BJ (cell line): Measurements from ENCODE around the gene SDHA. TPM values are rescaled to one million over a fixed set of nuclear protein-coding genes. Genes with fewer than 3 reads are reported as not detected.
"Not testable (repeated sequence)": the region's sequence is repeated elsewhere in the genome, so short reads cannot be mapped to it uniquely, and the experiment has no call there.

ENCODE experiments used
- CTCF ChIA-PET: fragments of 350-600 bp; formaldehyde crosslinking; extraction: SDS; loops from one replicate; lab custom pipeline; 2021; ENCODE audit warnings: antibody characterized with exemption, inconsistent platforms; lab: Yijun Ruan, JAX
- POLR2A ChIA-PET: fragments of 300-600 bp; sonication (Branson Sonifier 250); formaldehyde crosslinking; extraction: SDS; loops from one replicate; lab custom pipeline; 2021; ENCODE audit warnings: antibody characterized with exemption; lab: Charles Lee
- DNase-seq: peaks from one replicate; pipeline ENCODE4 v3.0.0-alpha.2; 2011; ENCODE audit warnings: low read depth
- H3K27me3 ChIP-seq: 2 replicates; pipeline ENCODE4 v1.6.0; 2011; ENCODE audit warnings: low read length; ENCODE audit not compliant: control insufficient read depth, insufficient read depth
- H3K36me3 ChIP-seq: 2 replicates; pipeline ENCODE4 v1.5.1; 2011; ENCODE audit warnings: low read length; ENCODE audit not compliant: control insufficient read depth, insufficient read depth
- H3K4me3 ChIP-seq: 2 replicates; pipeline ENCODE4 v1.5.1; 2011; ENCODE audit warnings: low read depth, mild to moderate bottlenecking, control low read depth, low read length
- polyA plus RNA-seq: library from polyadenylated mRNA; depleted of rRNA; stranded (reverse); fragments of >200 nt; gene quantifications from 2 replicates; pipeline ENCODE4 v1.2.3, GENCODE V29; 2011
- TF ChIP-seq, protein P1 (sequence below): IDR thresholded peaks from 2 replicates; pipeline ENCODE4 v1.5.1; 2011; ENCODE audit warnings: low read depth, mild to moderate bottlenecking, control low read depth, inconsistent platforms, low read length, moderate library complexity; ENCODE audit not compliant: insufficient read depth

The SDHA gene
- polyA plus RNA-seq, 1 experiment, result 112 TPM

DNA sequence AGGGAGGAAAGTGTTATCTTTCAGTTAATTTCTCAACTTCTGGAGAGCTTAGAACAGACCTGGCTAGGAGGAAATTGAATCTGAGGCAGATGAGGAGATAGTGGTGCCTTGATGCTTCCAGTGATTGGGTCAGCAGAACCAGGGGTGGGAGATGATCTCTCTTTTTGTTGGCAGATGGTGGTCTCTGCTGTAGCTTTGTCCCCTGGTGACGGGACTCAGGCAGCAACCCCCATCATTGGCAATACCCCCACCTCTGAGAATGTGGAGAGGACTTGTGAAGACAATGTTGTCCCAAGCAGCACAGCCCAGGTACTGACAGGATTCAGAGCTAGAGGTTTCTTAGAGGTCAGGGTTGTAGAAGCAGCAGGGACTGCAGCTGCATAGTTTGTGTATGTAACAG lies 49.6 kb downstream of the SDHA start:
- Histone ChIP-seq H3K4me3 (no peak overlapping the region), H3K27me3 (no peaks in the 10 kb centered on the region), H3K36me3 (peaks cover 4% of the 10 kb centered on the region; the same call in 1 of the 2 replicates)
- ChIA-PET POLR2A (no interaction called here), CTCF (no interaction called here)
- no peak for DNase-seq
- TF ChIP-seq, protein P1, sequence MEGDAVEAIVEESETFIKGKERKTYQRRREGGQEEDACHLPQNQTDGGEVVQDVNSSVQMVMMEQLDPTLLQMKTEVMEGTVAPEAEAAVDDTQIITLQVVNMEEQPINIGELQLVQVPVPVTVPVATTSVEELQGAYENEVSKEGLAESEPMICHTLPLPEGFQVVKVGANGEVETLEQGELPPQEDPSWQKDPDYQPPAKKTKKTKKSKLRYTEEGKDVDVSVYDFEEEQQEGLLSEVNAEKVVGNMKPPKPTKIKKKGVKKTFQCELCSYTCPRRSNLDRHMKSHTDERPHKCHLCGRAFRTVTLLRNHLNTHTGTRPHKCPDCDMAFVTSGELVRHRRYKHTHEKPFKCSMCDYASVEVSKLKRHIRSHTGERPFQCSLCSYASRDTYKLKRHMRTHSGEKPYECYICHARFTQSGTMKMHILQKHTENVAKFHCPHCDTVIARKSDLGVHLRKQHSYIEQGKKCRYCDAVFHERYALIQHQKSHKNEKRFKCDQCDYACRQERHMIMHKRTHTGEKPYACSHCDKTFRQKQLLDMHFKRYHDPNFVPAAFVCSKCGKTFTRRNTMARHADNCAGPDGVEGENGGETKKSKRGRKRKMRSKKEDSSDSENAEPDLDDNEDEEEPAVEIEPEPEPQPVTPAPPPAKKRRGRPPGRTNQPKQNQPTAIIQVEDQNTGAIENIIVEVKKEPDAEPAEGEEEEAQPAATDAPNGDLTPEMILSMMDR, result no peak

DNA sequence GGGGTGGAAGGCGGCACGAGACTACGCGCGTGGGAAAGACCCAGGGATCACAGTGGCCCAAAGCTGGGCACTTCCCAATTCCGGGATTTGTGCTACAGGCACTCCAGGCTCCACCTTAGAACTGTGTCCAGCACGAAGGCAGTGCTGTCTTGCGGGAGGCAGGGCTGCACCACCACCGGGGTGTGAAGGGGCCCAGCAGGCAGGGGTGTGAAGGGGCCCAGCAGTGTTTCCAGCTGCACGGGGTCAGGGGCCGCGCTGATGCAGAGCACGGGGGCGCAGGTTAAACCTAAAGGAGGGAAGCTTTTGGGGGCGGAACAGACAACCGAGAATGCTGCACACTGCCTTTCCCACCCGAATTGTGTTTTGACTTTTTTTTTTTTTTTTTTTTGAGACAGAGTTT lies 52.2 kb downstream of the SDHA start:
- no peaks in the 10 kb centered on the region for H3K27me3 ChIP-seq
- ChIA-PET POLR2A (no interaction called here), CTCF (no interaction called here)
- DNase-seq, result no peak
- H3K36me3 ChIP-seq, result peaks cover 10% of the 10 kb centered on the region
- TF ChIP-seq, protein P1, result no peak
- H3K4me3 ChIP-seq, result no peak overlapping the region

DNA sequence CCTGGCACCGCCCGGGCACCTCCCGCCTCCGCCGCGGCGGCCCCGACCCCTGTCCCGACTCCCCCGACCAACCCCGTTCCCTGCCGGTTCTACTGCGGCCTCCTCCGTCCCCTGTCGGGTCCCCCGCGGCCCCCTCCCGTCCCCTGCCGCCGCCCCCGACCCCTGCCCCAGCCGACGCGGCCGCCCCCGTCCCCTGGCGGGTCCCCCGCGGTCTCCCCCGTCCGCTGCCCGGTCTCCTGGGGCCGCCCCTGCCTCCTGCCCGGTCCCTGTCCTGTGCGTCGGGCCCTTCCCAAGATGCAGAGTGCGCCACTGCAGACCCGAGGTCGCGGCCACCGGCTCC lies 53.7 kb downstream of the SDHA start:
- DNase-seq, H3K36me3 ChIP-seq, POLR2A ChIA-PET, H3K27me3 ChIP-seq: not testable (repeated sequence)
- peak overlapping the region; percentile 95 for H3K4me3 ChIP-seq
- CTCF ChIA-PET, result interaction anchor here (0.9 kb wide), 1 partner anchor 177 kb away, joined by 3 read pairs; no protein-coding TSS in a partner anchor

DNA sequence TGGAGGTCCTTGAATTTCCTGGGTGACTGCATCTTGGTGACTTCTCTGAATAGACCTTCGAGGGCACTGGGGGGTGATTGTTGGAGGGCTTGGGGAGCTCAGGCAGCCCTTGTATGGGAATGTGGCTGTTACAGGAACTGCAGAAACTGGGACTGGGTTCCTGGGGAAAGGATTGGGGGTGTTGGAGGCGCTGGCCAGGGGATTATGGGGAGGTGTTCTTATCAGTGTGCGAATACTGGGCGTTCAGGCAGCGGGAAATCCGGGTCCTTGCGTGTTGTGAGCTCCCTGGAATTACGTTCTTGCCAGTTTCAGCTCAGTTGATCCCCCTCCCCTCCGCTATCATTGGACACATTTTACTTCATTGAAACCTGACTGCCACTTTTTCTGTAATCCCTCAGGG lies 55.0 kb downstream of the SDHA start:
- H3K27me3 ChIP-seq, H3K36me3 ChIP-seq, POLR2A ChIA-PET, CTCF ChIA-PET, DNase-seq: not testable (repeated sequence)
- peak overlapping the region; percentile 11; the same call in 1 of the 2 replicates for H3K4me3 ChIP-seq

DNA sequence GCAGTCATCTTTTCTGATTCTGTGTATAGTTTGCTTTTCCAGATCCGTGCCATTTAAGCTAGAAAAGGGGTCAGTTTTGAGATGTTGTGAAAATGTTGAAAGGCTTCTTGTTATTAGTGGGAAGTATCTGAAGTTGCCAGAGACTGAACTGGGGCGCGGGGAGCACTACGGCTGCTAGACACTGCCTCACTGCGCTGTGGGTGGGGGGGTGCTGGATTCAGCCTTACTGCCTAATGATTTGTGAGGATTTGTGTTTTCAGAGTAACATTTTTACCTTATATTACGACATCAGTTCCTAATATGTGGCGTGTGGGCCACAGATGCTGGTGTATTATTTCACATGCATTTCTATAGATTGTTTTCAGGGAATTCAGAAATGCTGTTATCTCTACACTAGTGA lies 55.4 kb downstream of the SDHA start:
- CTCF ChIA-PET, DNase-seq, H3K36me3 ChIP-seq, H3K27me3 ChIP-seq, H3K4me3 ChIP-seq, POLR2A ChIA-PET: not testable (repeated sequence)

DNA sequence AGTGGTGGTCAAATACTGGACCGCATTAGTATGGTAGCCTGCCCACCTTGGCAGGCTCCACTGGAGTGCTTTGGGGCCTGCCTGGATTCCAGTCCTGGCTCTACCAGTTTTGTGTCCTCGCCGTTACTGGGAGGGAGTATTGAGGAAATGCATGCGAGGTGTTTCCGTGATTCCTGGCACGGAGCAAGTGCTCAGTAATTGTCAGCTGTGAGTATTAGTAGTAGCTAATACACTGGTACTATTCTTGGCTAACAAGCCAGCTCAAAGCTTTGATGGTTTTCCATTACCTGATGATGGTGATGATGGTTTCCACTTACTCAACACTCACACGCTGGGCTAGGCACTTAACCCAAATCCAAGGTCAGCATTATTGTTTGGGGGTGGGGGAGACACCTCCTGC lies 56.2 kb downstream of the SDHA start:
- DNase-seq, POLR2A ChIA-PET, H3K36me3 ChIP-seq, H3K4me3 ChIP-seq, H3K27me3 ChIP-seq, CTCF ChIA-PET: not testable (repeated sequence)

DNA sequence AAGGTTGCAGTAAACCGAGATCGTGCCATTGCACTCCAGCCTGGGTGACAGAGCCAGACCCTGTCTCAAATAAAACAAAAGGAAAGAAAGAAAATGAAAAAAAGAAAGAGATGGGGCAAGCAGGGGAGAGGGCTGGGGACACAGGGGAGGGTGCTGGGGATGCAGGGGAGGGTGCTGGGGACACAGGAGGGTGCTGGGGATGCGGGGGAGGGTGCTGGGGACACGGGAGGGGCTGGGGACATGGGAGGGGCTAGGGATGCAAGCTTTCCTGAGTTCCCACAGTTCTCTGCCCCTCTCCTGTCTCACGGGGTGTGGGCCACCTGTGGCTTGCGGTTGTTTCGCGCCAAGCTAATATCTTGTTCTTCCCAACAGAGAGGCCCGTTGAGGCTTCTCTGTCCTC lies 60.5 kb downstream of the SDHA start:
- no peak for DNase-seq
- TF ChIP-seq, protein P1, result no peak
- ChIA-PET POLR2A (no interaction called here), CTCF (interaction anchor here (1.4 kb wide), 1 partner anchor 9 kb away, joined by 4 read pairs; no protein-coding TSS in a partner anchor)
- no peaks in the 10 kb centered on the region for H3K27me3 ChIP-seq
- peaks cover 9% of the 10 kb centered on the region for H3K36me3 ChIP-seq
- no peak overlapping the region for H3K4me3 ChIP-seq

DNA sequence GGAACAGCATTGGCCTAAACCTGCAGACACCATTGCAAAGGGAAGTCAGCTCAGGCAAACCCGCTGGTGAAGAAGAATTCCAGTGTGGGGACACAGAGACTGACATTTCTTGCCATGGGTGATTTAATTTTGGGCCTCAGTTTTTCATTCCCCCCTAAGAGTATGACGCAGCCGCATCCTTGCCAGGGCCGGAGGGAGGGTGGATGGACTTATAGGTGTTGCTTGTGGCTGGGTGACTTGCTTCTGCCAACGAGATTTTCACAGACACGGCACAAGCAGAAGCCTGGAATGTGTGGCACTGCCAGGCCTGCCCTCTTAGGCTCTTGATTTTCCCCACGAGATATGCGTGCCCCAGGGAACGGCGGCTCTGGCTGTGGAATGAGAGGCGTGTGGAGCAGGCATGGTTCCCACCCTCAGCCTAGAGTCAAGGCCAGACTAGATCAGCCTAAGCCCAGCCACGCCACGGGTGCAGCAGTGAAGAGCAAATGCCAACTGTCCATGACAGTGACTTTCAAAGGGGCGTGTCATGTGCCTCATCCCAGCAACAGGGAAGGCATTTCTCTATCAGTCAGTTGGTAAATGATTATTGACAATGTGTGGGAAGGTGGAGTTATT lies 61.0 kb downstream of the SDHA start:
- POLR2A ChIA-PET, H3K27me3 ChIP-seq, DNase-seq, H3K36me3 ChIP-seq, H3K4me3 ChIP-seq: not testable (repeated sequence)
- CTCF ChIA-PET, result interaction anchor here (1.4 kb wide), 1 partner anchor 9 kb away, joined by 4 read pairs; no protein-coding TSS in a partner anchor
